Bone marrow (tissue), 2 donors: ENCODE results near the gene ZCCHC2.

Source experiments
- DNase-seq, 2 donors: peaks; one replicate each; lab custom pipeline; 2025; lab: John Stamatoyannopoulos, UW

The ZCCHC2 gene

DNA sequence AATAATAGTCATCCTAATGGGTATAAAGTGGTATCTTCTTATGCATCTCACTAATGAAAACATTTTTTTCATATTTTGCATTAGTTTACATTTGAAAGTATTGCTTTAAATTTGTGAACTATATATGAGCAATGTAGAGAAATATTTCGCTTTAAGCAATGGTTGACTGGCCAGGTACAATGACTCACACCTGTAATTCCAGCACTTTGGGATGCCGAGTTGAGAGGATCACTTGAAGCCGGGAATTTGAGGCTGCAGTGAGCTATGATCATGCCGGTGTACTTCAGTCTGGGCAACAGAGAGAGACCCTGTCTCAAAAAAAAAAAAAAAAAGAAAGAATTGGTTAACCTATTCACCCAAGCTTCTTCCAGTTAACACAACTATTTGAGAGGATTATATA, 15.1 kb downstream of the ZCCHC2 start:
- no peak for DNase-seq

DNA sequence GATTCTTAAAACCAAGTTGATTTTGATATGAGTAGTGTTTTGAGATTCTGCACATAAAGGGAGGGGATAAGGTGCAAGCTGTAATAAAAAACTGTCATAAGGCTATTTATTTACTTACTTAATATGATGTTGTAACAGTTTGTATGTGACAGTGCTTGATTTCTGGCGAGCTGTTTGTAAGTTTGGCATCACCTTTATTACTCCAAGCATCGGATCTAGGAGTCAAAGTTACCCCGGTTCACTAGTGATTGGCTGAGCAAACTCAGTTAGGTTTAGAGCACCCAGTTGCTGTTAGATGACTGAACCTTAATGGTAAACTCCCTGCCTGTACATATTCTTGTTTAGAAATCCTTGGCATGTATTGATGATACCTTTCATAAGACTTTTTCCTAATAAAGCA, 16.1 kb downstream of the ZCCHC2 start:
- no peak for DNase-seq

- no peak for DNase-seq
Observed at GRCh38 chr18:62539284-62540165, 16.7 kb downstream of the ZCCHC2 start.

GRCh38 chr18:62543021-62543420, 20.2 kb downstream of the ZCCHC2 start:
- no peak for DNase-seq

DNA sequence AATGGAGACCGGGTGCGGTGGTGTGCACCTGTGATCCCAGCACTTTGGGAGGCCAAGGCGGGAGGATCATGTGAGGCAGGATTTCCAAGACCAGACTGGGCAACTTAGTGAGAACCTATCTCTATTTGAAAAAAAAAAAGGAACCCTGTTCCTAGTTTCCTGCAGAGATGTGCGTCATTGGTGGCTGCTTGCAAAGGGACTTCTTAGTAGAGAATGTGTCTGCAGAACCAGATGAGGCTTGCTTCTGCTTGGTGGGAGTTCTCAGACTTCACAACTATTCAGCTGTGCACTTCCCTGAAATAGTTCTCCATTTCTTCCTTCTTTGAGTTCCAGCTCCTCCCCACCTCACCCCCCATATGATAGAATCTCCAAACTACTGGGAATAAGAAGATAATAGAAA, 22.3 kb downstream of the ZCCHC2 start:
- no peak for DNase-seq

DNA sequence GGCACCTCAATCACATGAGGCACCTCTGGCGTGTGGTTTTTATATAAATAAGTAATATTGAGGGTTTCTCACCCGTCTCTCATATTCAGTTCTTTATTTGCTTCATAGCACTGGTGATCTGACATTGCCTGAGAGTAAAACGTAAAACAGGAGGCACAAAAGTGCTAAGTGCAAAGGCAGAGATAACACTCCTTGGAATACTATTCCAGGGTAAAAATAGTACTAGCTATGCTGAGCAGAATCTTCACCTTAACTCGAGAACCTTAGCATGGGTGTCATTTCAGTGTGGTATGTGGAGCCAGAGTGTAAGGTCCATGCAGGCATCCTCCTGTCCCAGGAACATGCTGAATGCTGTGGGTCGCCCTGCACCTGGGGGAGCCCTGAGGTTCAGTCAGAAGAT, 26.9 kb downstream of the ZCCHC2 start:
- no peak for DNase-seq

- no peak for DNase-seq
Observed at GRCh38 chr18:62550746-62551145, 27.9 kb downstream of the ZCCHC2 start.

- no peak for DNase-seq
Observed at GRCh38 chr18:62551972-62552513, 29.2 kb downstream of the ZCCHC2 start.

DNA sequence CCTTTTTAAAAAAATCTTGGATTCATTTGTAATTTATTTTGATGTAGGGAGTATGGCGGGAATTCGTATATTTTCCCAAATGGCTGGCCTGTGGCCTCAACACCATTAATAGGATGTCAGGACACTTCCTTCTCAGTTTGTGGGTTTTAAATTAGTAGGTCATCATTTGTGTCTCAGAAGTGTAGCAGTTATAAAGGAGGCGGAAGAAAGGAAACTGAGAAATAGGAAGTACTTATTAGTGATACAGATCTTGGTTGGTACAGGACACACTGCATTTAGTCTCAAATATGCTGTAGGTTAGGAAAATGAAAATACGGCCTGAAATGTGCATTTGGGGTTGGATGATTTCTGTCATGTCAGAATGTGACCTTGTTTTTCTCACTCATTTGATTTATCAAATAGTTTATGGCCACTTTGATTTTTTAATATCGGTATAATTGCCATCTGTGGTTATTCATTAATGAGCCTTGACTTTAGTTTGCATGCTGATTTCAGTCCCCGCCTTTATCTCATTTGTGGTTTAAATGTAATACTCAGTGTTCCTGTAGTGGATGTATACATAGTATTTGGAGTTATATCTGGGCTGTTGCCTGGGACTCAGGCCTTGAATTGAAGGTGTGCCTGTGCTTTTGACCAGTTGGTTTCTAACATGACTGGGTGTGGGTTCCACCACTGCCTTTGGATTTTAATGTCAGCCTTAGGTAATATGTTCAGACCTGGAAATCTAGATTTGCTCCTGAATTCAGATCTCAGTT, 31.4 kb downstream of the ZCCHC2 start:
- no peak for DNase-seq

DNA sequence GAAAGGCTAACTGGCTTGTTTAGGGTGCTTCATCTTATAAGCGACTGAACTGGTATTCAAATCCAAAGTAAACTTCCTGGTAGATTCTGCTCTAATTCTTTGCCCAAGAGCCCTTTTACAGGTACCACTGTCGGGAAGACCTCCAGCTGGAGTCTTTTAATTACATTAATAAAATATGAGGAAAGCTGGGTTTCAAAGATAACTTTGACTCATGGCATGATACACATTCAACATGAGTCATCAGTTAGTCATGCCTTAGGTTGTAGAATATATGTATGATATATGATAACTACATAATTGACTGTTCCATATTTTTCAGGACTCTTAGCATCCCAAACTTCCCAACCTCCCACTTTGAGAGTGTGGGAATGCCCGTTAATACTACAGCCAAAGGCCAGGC, 32.3 kb downstream of the ZCCHC2 start:
- peak in 1 of 2 donors; percentile 6 for DNase-seq

DNA sequence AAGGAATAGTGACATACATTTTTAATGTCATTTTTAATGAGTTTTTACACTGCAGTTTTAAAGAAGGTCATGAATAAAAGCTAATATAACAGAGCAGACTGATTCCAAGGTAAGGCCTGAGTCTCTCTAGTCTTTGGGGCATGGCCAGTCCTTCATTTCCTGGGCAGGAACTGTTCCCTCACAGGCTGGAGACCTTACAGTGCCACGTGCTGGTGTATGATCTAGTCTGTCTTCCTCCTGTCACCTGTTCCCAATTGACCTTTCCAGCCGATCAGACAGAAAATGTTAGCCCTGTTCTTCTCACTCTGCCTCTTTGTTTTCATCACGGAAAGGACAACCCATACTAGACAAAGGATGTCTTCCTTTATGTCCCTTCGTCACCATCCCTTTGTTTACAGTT, 33.6 kb downstream of the ZCCHC2 start:
- DNase-seq: no peak

DNA sequence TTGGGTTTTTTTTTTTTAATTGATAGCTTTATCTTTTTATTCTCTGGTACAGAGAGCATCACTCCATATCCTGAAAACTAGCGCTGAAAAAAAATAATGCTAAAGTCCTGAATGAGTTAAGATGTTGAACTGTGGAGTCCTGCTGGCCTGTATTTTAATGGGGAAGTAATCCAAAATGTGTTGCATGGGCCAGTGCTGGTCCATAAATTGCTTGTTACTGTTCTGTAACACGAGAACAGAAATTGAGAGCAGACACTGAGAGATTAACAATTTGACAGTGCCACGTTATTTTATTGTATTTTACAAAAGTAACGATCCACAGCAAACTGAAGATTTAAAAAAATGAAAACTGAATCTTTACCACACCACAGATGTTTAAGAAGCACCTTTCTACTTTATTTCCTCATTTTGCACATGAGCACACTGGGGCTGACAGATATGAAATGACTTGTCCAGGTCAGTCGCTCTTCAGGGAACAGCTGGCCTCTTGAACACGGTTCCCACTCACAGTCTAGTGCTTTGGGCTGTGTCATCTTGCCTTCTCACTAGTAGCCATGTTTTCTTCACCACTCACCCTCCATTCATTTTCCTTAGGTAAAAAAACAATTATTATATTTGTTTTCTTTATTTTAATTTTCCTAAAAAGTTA, 35.3 kb downstream of the ZCCHC2 start:
- no peak for DNase-seq

GRCh38 chr18:62564044-62564443, 41.2 kb downstream of the ZCCHC2 start:
- DNase-seq: no peak

- DNase-seq: peak in 1 of 2 donors; percentile 43
Observed at GRCh38 chr18:62566199-62566598, 43.4 kb downstream of the ZCCHC2 start.

- DNase-seq: no peak
Observed at GRCh38 chr18:62566818-62567217, 44.0 kb downstream of the ZCCHC2 start.

GRCh38 chr18:62569081-62569655, 46.3 kb downstream of the ZCCHC2 start:
- no peak for DNase-seq

DNA sequence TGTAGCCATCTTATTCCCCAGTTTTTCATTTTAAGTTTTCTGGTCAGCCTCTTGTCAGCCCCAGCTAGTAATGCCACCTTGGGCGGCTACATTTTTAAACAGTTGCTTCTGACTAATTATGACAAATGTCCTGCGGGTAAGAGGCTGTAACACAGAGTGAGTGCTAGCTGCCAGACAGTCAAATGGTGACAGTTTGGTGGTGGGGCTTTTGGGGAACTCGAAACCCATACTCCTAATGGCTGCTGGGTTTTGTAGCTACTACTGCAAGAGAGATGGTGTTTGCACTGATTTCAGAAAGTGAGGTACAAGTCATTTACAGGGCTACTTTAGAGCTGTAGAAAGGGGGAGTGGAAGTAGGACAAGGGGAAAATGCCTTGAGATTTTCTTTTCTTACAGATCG, 48.2 kb downstream of the ZCCHC2 start:
- DNase-seq: no peak

- no peak for DNase-seq
Observed at GRCh38 chr18:62571648-62572047, 48.8 kb downstream of the ZCCHC2 start.

DNA sequence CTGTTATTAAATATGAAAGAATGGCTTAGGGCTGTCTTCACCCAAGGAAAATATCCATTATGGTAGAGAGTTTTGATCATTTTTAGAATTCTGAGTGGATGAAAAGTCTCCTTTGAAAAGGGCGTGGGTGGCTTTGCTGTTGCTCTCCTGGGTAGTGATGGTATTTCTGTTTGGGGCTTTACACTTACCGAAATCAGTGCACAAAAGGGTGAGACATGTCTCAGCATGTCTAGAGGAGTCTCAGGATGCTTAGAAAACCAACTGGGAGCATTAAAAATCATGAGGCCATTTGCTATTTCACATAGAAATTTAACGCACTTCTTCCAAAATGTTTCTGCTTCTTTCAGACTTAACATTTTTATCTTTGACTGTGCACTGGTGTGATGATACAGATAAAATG, 49.6 kb downstream of the ZCCHC2 start:
- DNase-seq: no peak

- DNase-seq: no peak
Observed at GRCh38 chr18:62574776-62575175, 52.0 kb downstream of the ZCCHC2 start.

DNA sequence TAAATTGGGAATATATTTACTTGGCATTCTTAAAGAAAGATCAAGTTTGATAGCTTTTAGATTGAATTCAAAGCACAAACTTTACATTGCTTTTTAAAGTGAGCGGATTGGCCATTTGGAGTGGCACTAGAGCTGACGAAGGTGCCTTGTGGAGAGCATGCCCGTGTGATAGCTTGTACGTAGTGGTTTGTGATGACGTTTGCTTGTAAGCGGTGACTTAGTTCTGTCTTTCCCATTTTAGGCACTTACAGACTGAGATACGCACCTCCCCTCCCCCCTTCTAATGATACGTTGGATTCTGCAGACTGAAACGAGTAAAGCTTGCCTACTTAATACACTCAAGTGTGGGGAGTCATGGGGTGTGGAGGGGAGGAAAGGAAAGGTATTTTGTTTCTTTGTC, 53.4 kb downstream of the ZCCHC2 start:
- DNase-seq: no peak

GRCh38 chr18:62576845-62577512, 54.2 kb downstream of the ZCCHC2 start:
- no peak for DNase-seq
